Colonic mucosa (tissue), 4 donors: ENCODE measurements around the gene RNF34. TPM values are rescaled to one million over a fixed set of nuclear protein-coding genes. Genes with fewer than 3 reads are reported as not detected.

Source experiments
- DNase-seq: peaks from one replicate; pipeline ENCODE4 v3.0.0-alpha.2; 2020
- H3K27ac ChIP-seq: fragments of 200-600 bp; one replicate; pipeline ENCODE4 v1.8.0; 2021
- H3K27me3 ChIP-seq: fragments of 200-600 bp; one replicate; pipeline ENCODE4 v1.8.0; 2021
- H3K36me3 ChIP-seq: fragments of 200-600 bp; one replicate; pipeline ENCODE4 v1.8.0; 2021
- H3K4me1 ChIP-seq: fragments of 200-600 bp; one replicate; pipeline ENCODE4 v1.8.0; 2021; ENCODE audit warnings: mild to moderate bottlenecking
- H3K4me3 ChIP-seq: fragments of 200-600 bp; one replicate; pipeline ENCODE4 v1.8.0; 2021
- H3K9ac ChIP-seq, 2 donors: one replicate each; pipeline ENCODE4 v1.7.0; 2013; ENCODE audit warnings: control low read depth in 2 of 2, low read depth in 2 of 2, low read length in 2 of 2
- H3K9me3 ChIP-seq: fragments of 200-600 bp; one replicate; pipeline ENCODE4 v1.8.0; 2021
- CTCF ChIP-seq: fragments of 200-600 bp; IDR thresholded peaks from one replicate; pipeline ENCODE4 v1.8.0; 2022; ENCODE audit warnings: antibody characterized with exemption, mild to moderate bottlenecking
- intact Hi-C: fragments of 100-400 bp; cut with DNase I; formaldehyde crosslinking; loops from one replicate; pipeline ENCODE4 v1.14.1; 2022
- total RNA-seq, 2 donors: library from RNA; stranded (reverse); fragmentation: NEBNext Ultra II Directional in 1 of 2; extraction: Animal tissue kit (Norgen Biotek cat#: 25700) in 1 of 2; gene quantifications; one replicate each; pipeline ENCODE4 v1.2.1, GENCODE V29; 2021
- donor health status: healthy.
- donor health status: DM: no; HTN: no; CAD: no.
- donor health status: DM: no; HTN: no; CAD: no.

RNF34 gene
- total RNA-seq, 2 donors from 2014 or later: 39.7 to 53.3 TPM

GRCh38 chr12:121403721-121404120 lies 3.8 kb downstream of the RNF34 start:
- intact Hi-C loops: loop anchor here (5.0 kb wide), 1 partner anchor 51 kb away; the partner anchor contains the start of gene ANAPC5
- H3K4me3 ChIP-seq: no peak overlapping the region
- H3K9ac ChIP-seq: no peak overlapping the region
- H3K4me1 ChIP-seq: no peaks in the 10 kb centered on the region
- H3K27ac ChIP-seq: no peak overlapping the region
- no peaks in the 10 kb centered on the region for H3K27me3 ChIP-seq
- DNase-seq: no peak
- H3K36me3 ChIP-seq: no peaks in the 10 kb centered on the region
- TF ChIP-seq CTCF: no peak
- H3K9me3 ChIP-seq: no peaks in the 10 kb centered on the region

- H3K4me3 ChIP-seq: no peak overlapping the region
- no peaks in the 10 kb centered on the region for H3K36me3 ChIP-seq
- intact Hi-C loops: loop anchor here (5.0 kb wide), 1 partner anchor 52 kb away; the partner anchor contains the start of gene ANAPC5
- no peaks in the 10 kb centered on the region for H3K27me3 ChIP-seq
- no peak for TF ChIP-seq CTCF
- H3K9me3 ChIP-seq: no peaks in the 10 kb centered on the region
- DNase-seq: no peak
- H3K4me1 ChIP-seq: no peaks in the 10 kb centered on the region
- H3K27ac ChIP-seq: no peak overlapping the region
- H3K9ac ChIP-seq: no peak overlapping the region
These were observed 4.8 kb downstream of the RNF34 start for GRCh38 chr12:121404734-121405133.

- no peaks in the 10 kb centered on the region for H3K4me1 ChIP-seq
- no peak overlapping the region for H3K27ac ChIP-seq
- no peaks in the 10 kb centered on the region for H3K36me3 ChIP-seq
- no peak overlapping the region for H3K4me3 ChIP-seq
- no peaks in the 10 kb centered on the region for H3K9me3 ChIP-seq
- DNase-seq: no peak
- H3K27me3 ChIP-seq: no peaks in the 10 kb centered on the region
- no peak for TF ChIP-seq CTCF
- intact Hi-C loops: no loop called here
- no peak overlapping the region for H3K9ac ChIP-seq
These were observed 5.3 kb downstream of the RNF34 start for GRCh38 chr12:121405211-121405610.

- intact Hi-C loops: no loop called here
- Histone ChIP-seq H3K36me3 (no peaks in the 10 kb centered on the region), H3K9me3 (no peaks in the 10 kb centered on the region), H3K9ac (no peak overlapping the region), H3K4me3 (no peak overlapping the region), H3K4me1 (no peaks in the 10 kb centered on the region), H3K27me3 (no peaks in the 10 kb centered on the region), H3K27ac (no peak overlapping the region)
- TF ChIP-seq CTCF: no peak
- DNase-seq: no peak
These were observed 14.0 kb downstream of the RNF34 start for GRCh38 chr12:121413917-121414316.

GRCh38 chr12:121417847-121418246 lies 17.9 kb downstream of the RNF34 start:
- TF ChIP-seq CTCF: no peak
- no peaks in the 10 kb centered on the region for H3K9me3 ChIP-seq
- H3K27ac ChIP-seq: no peak overlapping the region
- H3K4me1 ChIP-seq: no peaks in the 10 kb centered on the region
- H3K4me3 ChIP-seq: no peak overlapping the region
- H3K27me3 ChIP-seq: no peaks in the 10 kb centered on the region
- intact Hi-C loops: no loop called here
- DNase-seq: no peak
- H3K9ac ChIP-seq: no peak overlapping the region
- no peaks in the 10 kb centered on the region for H3K36me3 ChIP-seq
